Measurements from ENCODE around the gene PSENEN.

- TF ChIP-seq CTCF (IDR thresholded peaks at IDR 0.05): no peak
- no peak for TF ChIP-seq POLR2A (IDR thresholded peaks at IDR 0.05)
Observed at GRCh38 chr19:35776102-35776788, 30.8 kb downstream of the PSENEN start.
